MCF 10A (cell line): ENCODE results near the gene MESP1. TPM values are rescaled to one million over a fixed set of nuclear protein-coding genes. Genes with fewer than 3 reads are reported as not detected.

ENCODE experiments used
- BruUV-seq: library from RNA; stranded (reverse); fragments of 400-500 nt; replicated peaks from 2 replicates; lab custom pipeline; 2021; lab: Mats Ljungman, UMichigan
- CTCF ChIA-PET: fragments of 300-600 bp; sonication (Branson Sonifier 250); formaldehyde crosslinking; extraction: SDS; loops from one replicate; lab custom pipeline; 2021; ENCODE audit warnings: antibody characterized with exemption, inconsistent platforms; lab: Yijun Ruan, JAX
- POLR2A ChIA-PET: fragments of 300-600, 350-650 bp; sonication (Branson Sonifier 250); formaldehyde crosslinking; extraction: SDS; loops from one replicate; lab custom pipeline; 2020; ENCODE audit warnings: antibody characterized with exemption, inconsistent platforms; lab: Yijun Ruan, JAX
- DNase-seq: peaks from one replicate; pipeline ENCODE4 v3.0.0-alpha.2; 2018; ENCODE audit not compliant: unreplicated experiment
- H3K27ac Mint-ChIP-seq: one replicate; pipeline ENCODE4 v1.8.0; 2022; ENCODE audit warnings: mild to moderate bottlenecking, low read depth, mixed read lengths; ENCODE audit not compliant: unreplicated experiment
- H3K27me3 Mint-ChIP-seq: one replicate; pipeline ENCODE4 v1.8.0; 2022; ENCODE audit warnings: mixed read lengths; ENCODE audit not compliant: insufficient read depth, unreplicated experiment
- H3K36me3 Mint-ChIP-seq: one replicate; pipeline ENCODE4 v1.8.0; 2022; ENCODE audit warnings: mild to moderate bottlenecking, moderate library complexity, mixed read lengths; ENCODE audit not compliant: insufficient read depth, unreplicated experiment
- H3K4me1 Mint-ChIP-seq: one replicate; pipeline ENCODE4 v1.8.0; 2022; ENCODE audit warnings: mixed read lengths; ENCODE audit not compliant: insufficient read depth, unreplicated experiment
- H3K4me3 Mint-ChIP-seq: one replicate; pipeline ENCODE4 v1.8.0; 2022; ENCODE audit warnings: mild to moderate bottlenecking, moderate library complexity, mixed read lengths; ENCODE audit not compliant: unreplicated experiment
- H3K9me3 Mint-ChIP-seq: one replicate; pipeline ENCODE4 v1.8.0; 2022; ENCODE audit warnings: mixed read lengths; ENCODE audit not compliant: unreplicated experiment
- intact Hi-C: fragments of 100-400 bp; cut with micrococcal nuclease; formaldehyde crosslinking; loops from 2 replicates; pipeline ENCODE4 v1.14.1; 2022
- total RNA-seq: library from RNA; stranded (reverse); gene quantifications from 2 replicates; pipeline ENCODE4 v1.2.3, GENCODE V29; 2022
- TF ChIP-seq, protein P1 (sequence below): fragments of 200-600 bp; IDR thresholded peaks from one replicate; pipeline ENCODE4 v1.8.0; 2022; ENCODE audit warnings: antibody characterized with exemption, mild to moderate bottlenecking; ENCODE audit not compliant: unreplicated experiment

The MESP1 gene
- total RNA-seq, 1 experiment from 2014 or later: 0.58 TPM

DNA sequence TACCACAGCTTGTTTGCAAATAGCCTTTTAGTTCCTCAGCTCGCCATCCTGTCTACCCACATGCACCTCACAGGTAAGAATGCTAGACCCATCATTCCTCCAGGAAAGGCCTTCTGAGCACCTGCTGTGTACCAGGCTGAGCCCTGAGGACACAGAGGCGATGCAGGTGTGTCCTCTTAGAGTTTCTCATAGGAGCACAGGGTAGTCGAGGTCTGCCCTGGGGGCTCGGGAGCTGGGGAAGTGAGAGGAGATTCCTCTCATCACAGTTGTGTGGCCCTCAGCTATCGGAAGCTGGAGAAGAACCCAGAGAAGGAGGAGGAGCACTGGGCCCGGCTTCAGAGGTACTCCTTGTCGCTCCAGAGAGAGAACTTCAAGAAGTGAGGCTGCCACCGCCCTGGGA lies 8.0 kb downstream of the MESP1 start:
- no peak overlapping the region for H3K4me3 Mint-ChIP-seq
- ChIA-PET POLR2A (no interaction called here), CTCF (interaction anchor here (0.9 to 1.6 kb wide), 6 partner anchors 10 to 215 kb away, joined by 3 to 8 read pairs (median 4); no protein-coding TSS in a partner anchor)
- intact Hi-C loops: no loop called here
- no peaks in the 10 kb centered on the region for H3K36me3 Mint-ChIP-seq
- TF ChIP-seq, protein P1, sequence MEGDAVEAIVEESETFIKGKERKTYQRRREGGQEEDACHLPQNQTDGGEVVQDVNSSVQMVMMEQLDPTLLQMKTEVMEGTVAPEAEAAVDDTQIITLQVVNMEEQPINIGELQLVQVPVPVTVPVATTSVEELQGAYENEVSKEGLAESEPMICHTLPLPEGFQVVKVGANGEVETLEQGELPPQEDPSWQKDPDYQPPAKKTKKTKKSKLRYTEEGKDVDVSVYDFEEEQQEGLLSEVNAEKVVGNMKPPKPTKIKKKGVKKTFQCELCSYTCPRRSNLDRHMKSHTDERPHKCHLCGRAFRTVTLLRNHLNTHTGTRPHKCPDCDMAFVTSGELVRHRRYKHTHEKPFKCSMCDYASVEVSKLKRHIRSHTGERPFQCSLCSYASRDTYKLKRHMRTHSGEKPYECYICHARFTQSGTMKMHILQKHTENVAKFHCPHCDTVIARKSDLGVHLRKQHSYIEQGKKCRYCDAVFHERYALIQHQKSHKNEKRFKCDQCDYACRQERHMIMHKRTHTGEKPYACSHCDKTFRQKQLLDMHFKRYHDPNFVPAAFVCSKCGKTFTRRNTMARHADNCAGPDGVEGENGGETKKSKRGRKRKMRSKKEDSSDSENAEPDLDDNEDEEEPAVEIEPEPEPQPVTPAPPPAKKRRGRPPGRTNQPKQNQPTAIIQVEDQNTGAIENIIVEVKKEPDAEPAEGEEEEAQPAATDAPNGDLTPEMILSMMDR: no peak
- no peaks in the 10 kb centered on the region for H3K27me3 Mint-ChIP-seq
- H3K27ac Mint-ChIP-seq: no peak overlapping the region
- no peak for DNase-seq
- H3K4me1 Mint-ChIP-seq: no peaks in the 10 kb centered on the region
- no TSS peak for BruUV-seq
- no peaks in the 10 kb centered on the region for H3K9me3 Mint-ChIP-seq

DNA sequence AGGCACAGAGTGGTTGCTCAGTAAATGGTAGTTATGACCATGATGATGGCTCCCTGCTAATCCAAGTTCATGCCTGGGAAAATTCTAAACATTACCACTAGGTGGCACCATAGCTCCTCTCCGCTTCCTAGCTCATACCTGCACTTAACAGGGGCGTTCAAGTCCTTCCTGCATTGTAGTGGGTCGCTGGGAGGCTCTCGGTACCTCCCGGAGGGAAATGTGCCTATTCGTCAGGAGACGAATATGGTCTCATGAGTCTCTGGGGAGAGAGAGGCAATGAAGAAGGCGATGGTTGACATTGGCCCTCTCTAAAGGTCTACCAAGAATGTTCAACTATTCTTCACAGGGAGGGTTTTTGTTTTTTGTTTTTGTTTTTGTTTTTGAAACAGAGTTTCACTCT lies 10.9 kb downstream of the MESP1 start:
- Mint-ChIP-seq H3K36me3 (no peaks in the 10 kb centered on the region), H3K4me1 (no peaks in the 10 kb centered on the region), H3K27ac (no peak overlapping the region), H3K27me3 (peaks cover 19% of the 10 kb centered on the region), H3K4me3 (no peak overlapping the region), H3K9me3 (no peaks in the 10 kb centered on the region)
- peak; percentile 78 for DNase-seq
- ChIA-PET CTCF (interaction anchor here (0.5 to 2.1 kb wide), 31 partner anchors 8 to 1087 kb away, joined by 3 to 30 read pairs (median 3); partner anchors contain the start of genes PEX11A and WDR93), POLR2A (interaction anchor here (0.7 to 1.6 kb wide), 6 partner anchors 96 to 403 kb away, joined by 3 to 7 read pairs (median 6); partner anchors contain the start of gene AP3S2)
- TF ChIP-seq, protein P1: peak; percentile 89
- BruUV-seq: no TSS peak
- intact Hi-C loops: loop anchor here (1.0 to 2.0 kb wide), 3 partner anchors 20 to 347 kb away; no protein-coding TSS in a partner anchor

- TF ChIP-seq, protein P1: no peak
- Mint-ChIP-seq H3K27me3 (peaks cover 38% of the 10 kb centered on the region), H3K27ac (no peak overlapping the region), H3K4me1 (no peaks in the 10 kb centered on the region), H3K9me3 (no peaks in the 10 kb centered on the region), H3K4me3 (no peak overlapping the region), H3K36me3 (no peaks in the 10 kb centered on the region)
- CTCF ChIA-PET: interaction anchor here (0.8 kb wide), 1 partner anchor 280 kb away, joined by 3 read pairs; no protein-coding TSS in a partner anchor
- POLR2A ChIA-PET: no interaction called here
- intact Hi-C loops: loop anchor here (10.0 kb wide), 1 partner anchor 91 kb away; no protein-coding TSS in a partner anchor
- BruUV-seq: no TSS peak
- no peak for DNase-seq
These were observed 15.3 kb downstream of the MESP1 start for GRCh38 chr15:89735773-89736172.

DNA sequence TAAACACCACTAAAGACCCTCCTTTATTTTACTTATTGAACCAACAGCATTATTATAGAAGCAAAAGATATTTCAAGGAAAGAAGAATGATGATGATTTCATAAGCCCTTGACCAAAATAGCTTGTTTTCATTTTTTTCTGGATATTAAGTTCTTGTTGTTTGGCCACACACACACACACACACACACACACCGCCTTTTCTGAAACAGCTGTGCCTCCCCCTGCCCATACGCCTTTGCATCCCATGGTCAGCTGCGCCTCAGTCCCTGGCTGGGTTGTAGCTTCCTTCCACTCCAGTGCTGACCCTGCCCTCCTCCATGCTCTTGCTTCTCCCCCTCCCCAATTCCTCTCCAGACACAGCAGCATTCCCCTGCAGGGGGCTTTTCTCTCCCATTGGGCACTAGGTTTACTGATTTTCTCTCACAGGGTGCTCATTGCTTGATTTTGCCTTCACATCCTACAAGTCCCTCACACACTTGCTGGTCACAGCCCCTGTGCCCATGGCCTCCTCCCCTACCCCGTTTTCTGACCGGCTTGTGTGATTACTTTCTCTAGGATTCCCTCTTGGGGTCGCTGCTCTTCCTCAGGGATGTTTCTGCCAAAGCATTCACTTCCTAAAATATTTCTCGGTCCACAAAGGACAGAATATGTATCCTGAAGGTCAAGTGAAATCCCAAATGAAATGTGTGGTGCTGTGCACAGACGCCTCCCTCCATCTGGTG lies 18.4 kb downstream of the MESP1 start:
- intact Hi-C loops: loop anchor here (10.0 kb wide), 1 partner anchor 88 kb away; no protein-coding TSS in a partner anchor
- Mint-ChIP-seq H3K36me3 (no peaks in the 10 kb centered on the region), H3K27ac (no peak overlapping the region), H3K27me3 (peaks cover 38% of the 10 kb centered on the region), H3K4me1 (no peaks in the 10 kb centered on the region), H3K9me3 (no peaks in the 10 kb centered on the region), H3K4me3 (no peak overlapping the region)
- ChIA-PET POLR2A (interaction anchor here (0.6 to 0.9 kb wide), 3 partner anchors 12 to 180 kb away, joined by 3 read pairs; partner anchors contain the start of gene ARPIN), CTCF (interaction anchor here (0.7 to 1.5 kb wide), 5 partner anchors 8 to 809 kb away, joined by 3 to 14 read pairs (median 6); no protein-coding TSS in a partner anchor)
- BruUV-seq: no TSS peak
- no peak for DNase-seq
- TF ChIP-seq, protein P1: no peak
